Kidney glomerular epithelial cell (primary cell): ENCODE data around the gene CFAP210.

Experiments used
- DNase-seq: peaks from one replicate; lab custom pipeline; 2025; lab: John Stamatoyannopoulos, UW

CFAP210 gene

DNA sequence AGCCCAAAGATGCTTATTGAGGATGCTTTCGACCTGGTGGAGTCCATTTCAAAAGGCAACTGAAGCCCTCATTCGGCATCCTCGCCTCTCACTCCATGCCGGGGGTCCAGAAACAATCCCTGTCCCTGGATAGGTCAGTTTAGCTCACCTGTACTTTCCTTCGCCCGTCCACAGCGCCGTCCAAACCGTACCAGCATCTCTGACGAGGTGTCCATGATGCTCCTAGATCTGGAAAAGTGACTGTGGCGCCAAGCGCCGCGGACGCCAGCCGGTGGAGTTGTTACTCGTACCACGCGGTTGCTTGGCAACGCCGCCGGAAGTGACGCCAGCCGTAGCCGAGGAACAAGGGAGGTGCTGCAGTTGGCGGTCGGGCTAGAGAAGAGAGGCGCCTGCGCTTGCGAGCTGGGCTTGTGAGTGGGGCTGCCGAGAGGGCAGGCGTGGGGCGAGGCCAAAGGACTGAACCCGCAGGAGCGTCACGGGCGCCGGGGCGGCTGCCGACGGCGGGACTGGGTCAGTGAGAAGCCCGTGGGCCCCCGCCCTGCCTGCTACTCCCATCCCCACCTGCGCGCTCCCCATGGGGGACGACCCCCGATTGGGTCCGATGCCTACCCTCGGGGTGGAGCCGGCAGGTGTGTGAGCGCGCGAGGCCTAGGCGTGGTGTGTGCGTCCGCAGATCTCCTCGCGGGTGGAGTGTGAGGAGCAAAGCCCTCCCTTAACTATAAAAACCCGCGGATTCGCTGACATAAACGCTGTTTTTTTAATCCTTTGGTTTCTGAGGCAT lies at the start of gene CFAP210, which contains the start of gene PHOSPHO2:
Gene CFAP210 (minus strand): TSS at position 293 of the 781 bp plus-strand sequence. CDS start 78 bp downstream, at position 215.
Gene PHOSPHO2 (plus strand): TSS at position 357 of the 781 bp plus-strand sequence. CDS start 6,503 bp downstream, outside the sequence.
- DNase-seq = peak; percentile 94

GRCh38 chr2:169743549-169743948 lies 49.3 kb upstream of the CFAP210 start:
- no peak for DNase-seq

DNA sequence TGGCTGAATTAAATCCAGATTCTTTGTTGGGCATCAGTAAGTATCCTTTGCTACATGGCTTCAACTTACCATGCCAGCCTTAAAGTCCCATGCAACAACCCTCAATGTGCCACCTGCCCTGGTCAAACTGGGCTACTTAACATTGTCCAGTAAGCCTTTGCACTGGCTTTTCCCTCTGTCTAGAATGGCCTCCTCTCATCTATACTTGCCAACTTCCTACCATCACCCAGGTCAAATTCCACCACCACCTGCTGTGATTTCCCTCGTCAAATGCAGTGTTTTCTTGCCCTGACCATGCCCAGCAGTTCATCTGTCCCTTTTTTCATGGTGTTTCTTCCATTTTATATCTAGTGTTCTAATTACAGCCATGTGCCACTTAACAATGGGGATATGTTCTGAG lies 45.1 kb upstream of the CFAP210 start:
- DNase-seq = no peak

GRCh38 chr2:169738566-169739229 lies 44.5 kb upstream of the CFAP210 start:
- no peak for DNase-seq

DNA sequence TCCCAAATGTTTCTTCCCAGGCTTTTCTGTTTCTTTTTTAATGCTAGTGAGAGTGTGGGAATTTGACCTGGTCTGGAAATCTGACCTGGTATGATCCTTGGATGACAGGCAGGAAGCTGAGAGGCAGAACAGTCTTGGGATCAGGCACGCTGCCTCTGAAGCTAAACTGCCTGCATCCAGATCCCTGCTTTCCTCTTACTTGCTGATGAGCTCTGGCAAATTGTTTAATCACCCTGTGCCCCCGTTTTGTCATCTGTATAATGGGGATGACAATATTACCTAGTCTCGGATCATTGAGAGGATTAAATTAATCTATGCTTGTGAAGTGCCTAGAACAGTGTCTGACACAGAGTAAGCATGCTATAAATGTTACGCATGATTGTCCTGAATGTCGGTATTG lies 42.7 kb upstream of the CFAP210 start:
- no peak for DNase-seq

- DNase-seq = no peak
Measured at GRCh38 chr2:169735623-169736022, 41.4 kb upstream of the CFAP210 start.

DNA sequence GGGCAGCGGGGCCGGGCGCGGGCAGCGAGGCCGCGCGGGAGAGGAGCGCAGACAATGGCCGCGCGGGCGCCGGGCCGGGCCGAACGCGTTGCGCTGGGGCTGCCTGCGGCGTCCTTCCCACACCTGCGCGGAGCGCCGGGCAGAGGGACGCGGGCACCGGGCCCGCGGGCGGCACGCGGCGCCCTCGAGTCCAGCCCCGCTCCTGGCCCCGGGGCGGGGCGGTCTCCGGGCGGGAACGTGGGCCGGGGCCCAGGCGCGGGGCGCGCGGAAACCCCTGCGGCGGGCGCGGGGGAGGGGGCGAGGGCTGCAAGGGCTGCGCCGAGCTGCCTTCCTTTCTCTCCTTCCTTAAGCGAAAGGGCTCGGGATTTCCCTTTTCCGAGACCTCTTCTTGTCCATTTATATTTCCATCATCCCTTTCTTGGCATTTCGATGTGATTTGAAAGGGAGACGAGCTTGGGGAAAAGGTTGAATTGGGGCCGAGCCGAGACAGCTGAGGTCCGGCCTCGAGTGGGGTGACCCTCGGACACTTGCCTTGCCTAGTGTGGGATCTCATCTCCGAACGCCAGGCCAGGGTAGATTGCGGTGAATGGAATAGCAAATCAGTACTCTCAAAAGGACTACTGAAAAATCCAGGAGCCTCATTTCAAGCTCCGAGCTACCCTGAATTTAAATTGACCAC lies 40.1 kb upstream of the CFAP210 start:
- DNase-seq = no peak

DNA sequence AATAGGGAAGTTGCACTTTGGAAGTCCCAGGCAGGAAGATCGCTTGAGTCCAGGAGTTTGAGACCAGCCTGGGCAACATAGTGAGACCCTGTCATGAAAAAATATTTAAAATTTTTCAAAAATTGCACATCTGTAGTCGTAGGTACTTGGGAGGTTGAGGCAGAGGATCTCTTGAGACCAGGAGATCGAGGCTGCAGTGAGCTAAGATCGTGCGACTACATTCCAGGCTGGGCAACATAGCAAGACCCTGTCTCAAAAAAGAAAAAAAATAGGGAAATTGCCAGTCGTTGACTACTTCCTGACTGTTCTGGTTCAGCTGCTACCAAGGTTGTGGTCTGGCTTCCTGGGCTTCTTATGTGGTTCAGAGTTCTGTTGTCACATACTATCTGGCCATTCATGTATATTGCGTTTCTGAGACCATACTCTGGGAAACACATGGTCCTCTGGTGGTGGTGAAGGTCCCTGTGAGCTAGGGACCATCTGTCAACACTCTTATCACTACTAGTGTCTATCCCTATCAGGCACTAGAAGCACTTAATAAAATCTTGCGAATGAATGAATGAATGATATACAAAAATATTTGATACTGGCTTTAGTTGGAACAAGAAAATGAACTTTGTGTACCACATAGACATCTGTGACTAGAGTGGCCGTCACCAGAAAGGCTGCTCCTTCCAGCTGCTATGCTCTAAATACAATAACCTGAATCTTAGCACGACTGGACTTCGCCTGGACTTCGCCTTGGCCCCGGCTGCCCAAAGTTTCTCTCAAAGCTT lies 38.6 kb upstream of the CFAP210 start:
- DNase-seq = no peak

DNA sequence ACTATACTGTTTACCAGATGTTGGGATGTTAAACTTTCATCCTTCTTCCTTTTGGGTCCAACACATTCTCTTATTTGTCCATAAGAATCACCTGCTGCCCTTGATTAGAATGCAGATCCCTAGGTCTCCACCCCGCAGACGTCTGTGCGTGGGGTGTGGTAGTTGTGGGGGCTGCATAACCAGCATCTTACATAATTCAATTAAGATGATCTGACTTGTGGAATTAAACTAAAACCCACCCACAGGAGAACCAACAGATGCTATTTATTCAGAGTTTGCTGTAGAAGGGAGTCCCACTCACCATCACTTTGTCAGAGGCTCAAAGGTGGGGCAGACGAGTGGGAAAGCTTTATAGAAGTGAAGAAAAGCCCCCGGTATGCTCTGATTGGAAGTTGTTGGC lies 37.9 kb upstream of the CFAP210 start:
- no peak for DNase-seq

- DNase-seq = no peak
Measured at GRCh38 chr2:169729274-169729605, 35.0 kb upstream of the CFAP210 start.

GRCh38 chr2:169727065-169727464 lies 32.9 kb upstream of the CFAP210 start:
- DNase-seq = no peak

DNA sequence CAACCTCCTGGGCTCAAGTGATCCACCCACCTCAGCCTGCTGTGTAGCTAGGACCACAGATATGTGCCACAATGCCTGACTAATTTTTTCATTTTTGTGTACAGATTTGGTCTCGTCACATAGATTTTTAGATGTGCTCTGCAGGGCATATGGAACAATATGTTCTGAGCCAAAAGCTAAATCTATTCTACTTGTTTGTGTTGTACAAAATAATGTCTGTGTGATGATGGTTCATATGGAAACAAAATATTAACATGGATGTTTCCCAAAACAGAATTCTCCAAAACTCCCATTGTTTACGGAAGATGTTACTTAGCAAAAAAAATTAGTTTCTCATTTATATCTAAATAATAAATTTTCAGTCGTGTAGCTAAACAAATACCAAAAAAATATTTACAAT lies 26.8 kb upstream of the CFAP210 start:
- no peak for DNase-seq

- no peak for DNase-seq
Measured at GRCh38 chr2:169718930-169719504, 24.8 kb upstream of the CFAP210 start.

- DNase-seq = no peak
Measured at GRCh38 chr2:169717691-169718063, 23.5 kb upstream of the CFAP210 start.

DNA sequence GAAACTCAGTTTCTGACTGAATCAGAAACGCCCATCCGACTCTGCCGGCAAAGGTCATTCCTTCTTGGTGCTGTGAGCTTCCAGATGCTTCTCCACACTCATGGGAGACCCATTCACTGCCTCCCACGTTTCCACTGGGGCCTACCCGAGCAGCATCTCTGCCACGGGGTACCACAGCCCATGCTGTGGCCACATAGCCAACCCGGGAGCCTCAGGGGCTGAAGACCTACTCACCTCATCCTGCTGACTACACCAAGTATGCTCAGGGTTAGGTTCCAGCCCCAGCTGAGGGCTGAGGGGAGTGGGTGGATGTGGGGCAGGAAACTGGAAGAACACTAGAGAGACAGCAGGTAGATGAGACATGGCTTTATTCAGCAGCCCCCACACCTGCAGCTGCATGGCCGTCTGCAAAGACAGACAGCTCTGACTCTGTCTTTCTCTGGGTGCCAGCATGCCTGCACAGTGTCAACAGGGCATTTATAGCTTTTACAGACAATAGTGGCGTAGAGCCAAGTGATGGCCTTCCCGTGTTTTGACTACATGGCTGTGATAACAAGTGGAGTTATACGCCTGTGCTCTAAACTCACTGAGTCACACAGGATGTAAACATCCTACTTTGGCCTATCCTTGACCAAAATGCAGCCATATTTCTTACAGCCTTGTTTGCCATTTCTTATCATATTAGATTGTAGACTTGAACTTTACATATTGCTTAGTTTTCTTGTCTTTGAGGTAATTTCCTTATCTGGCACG lies 22.9 kb upstream of the CFAP210 start:
- no peak for DNase-seq

DNA sequence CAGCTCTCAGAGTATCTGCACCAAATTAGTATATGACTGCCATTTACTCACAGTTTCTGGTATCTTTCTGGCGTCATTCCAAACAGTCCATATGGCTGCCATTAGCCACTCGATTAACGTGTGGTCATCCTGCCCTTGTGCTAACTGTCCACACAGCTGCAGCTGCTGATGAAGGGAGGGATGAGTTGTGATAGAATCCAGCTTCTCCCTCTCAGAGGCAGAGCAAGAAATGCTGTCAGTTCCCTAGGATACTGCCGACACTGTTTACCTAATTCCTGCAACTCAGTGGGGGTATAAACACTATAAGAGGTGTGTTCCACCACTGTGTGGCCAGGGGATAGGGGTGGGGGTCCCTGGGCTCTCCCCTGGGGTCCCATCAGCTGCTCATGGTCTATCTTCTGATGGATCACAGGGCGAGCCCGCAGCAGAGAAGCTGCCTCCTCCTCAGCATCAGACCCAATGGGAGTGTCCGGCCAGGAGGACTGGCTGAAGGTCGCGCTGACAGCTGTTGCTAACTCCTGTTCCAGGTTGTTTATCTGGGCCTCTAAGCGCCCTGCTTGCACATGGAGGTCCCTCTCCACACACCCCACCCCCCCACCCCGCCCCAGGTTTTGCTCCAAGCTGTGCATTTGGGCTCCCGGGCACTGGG lies 22.2 kb upstream of the CFAP210 start:
- no peak for DNase-seq

- no peak for DNase-seq
Measured at GRCh38 chr2:169715379-169716237, 21.4 kb upstream of the CFAP210 start.

- no peak for DNase-seq
Measured at GRCh38 chr2:169714699-169715098, 20.5 kb upstream of the CFAP210 start.

GRCh38 chr2:169713331-169713730 lies 19.1 kb upstream of the CFAP210 start:
- no peak for DNase-seq

DNA sequence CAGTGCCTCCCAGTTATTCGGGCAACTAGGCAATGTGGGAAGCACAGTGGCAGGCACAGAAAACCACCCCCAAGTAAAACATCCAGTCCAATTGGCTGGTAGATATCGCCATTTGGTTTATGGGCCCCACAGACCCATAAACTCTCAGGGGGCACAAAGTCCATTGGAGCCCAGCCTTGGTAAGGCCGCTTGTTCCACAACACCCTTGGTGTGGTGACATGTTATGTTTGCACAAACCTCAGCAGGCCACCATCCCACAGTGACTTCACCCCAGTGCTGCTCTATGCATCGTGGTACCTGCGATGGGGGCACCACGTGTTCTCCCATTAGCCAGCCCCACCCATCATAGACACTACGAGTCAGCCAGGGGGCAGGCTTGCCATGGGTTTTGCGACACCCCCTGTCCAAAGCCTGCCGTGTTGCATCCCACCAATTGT lies 18.6 kb upstream of the CFAP210 start:
- DNase-seq = no peak
